GM18858 (cell line): Measurements from ENCODE around the gene SCN1B.
"Not testable (repeated sequence)": the region's sequence is repeated elsewhere in the genome, so short reads cannot be mapped to it uniquely, and the experiment has no call there.

Experiments used
- ATAC-seq: cut with Tn5 transposase; IDR thresholded peaks from one replicate; pipeline ENCODE4 v1.9.1; 2021; ENCODE audit not compliant: unreplicated experiment

The SCN1B gene

GRCh38 chr19:35015954-35016351 is 14.3 kb upstream of the SCN1B start:
- no peak for ATAC-seq

GRCh38 chr19:35017507-35017906 is 12.8 kb upstream of the SCN1B start:
- ATAC-seq: no peak

GRCh38 chr19:35018379-35018778 is 11.9 kb upstream of the SCN1B start:
- no peak for ATAC-seq

- no peak for ATAC-seq
Measured at GRCh38 chr19:35019144-35019543, 11.1 kb upstream of the SCN1B start.

- no peak for ATAC-seq
Measured at GRCh38 chr19:35021016-35021415, 9.3 kb upstream of the SCN1B start.

GRCh38 chr19:35021596-35021995 is 8.7 kb upstream of the SCN1B start:
- ATAC-seq: no peak

GRCh38 chr19:35022460-35022859 is 7.8 kb upstream of the SCN1B start:
- ATAC-seq: no peak

GRCh38 chr19:35023428-35023827 is 6.8 kb upstream of the SCN1B start:
- no peak for ATAC-seq

GRCh38 chr19:35024095-35024494 is 6.2 kb upstream of the SCN1B start:
- no peak for ATAC-seq

GRCh38 chr19:35025969-35026368 is 4.3 kb upstream of the SCN1B start:
- no peak for ATAC-seq

GRCh38 chr19:35026418-35026817 is 3.9 kb upstream of the SCN1B start:
- no peak for ATAC-seq

GRCh38 chr19:35027009-35027408 is 3.3 kb upstream of the SCN1B start:
- ATAC-seq: no peak

- ATAC-seq: no peak
Measured at GRCh38 chr19:35027851-35028599, 2.2 kb upstream of the SCN1B start.

- ATAC-seq: not testable (repeated sequence)
Measured at GRCh38 chr19:35028600-35028885, 1.7 kb upstream of the SCN1B start.

GRCh38 chr19:35029275-35029736 is 964 bp upstream of the SCN1B start:
- not testable (repeated sequence) for ATAC-seq

GRCh38 chr19:35029737-35030256 is 473 bp upstream of the SCN1B start:
- ATAC-seq: no peak

GRCh38 chr19:35031072-35031881 is 1.0 kb downstream of the SCN1B start:
- no peak for ATAC-seq

GRCh38 chr19:35032356-35032865 is 2.1 kb downstream of the SCN1B start:
- ATAC-seq: no peak

- no peak for ATAC-seq
Measured at GRCh38 chr19:35033067-35034004, 3.1 kb downstream of the SCN1B start.

- ATAC-seq: no peak
Measured at GRCh38 chr19:35034005-35034502, 3.8 kb downstream of the SCN1B start.
